Daoy (cell line): ENCODE measurements around the gene FRMPD4. TPM values are rescaled to one million over a fixed set of nuclear protein-coding genes. Genes with fewer than 3 reads are reported as not detected.

Source experiments
- DNase-seq: peaks from one replicate; pipeline ENCODE4 v3.0.0-alpha.2; 2015; ENCODE audit warnings: low read depth
- total RNA-seq: library from RNA; depleted of rRNA; stranded (reverse); fragments of >200 nt; shearing (Covaris generic); gene quantifications from 2 replicates; pipeline ENCODE4 v1.2.3, GENCODE V29; 2014

The FRMPD4 gene
- total RNA-seq, 1 experiment from 2014 or later, result not detected

GRCh38 chrX:12301288-12301687 lies 163.0 kb downstream of the FRMPD4 start:
- DNase-seq, result no peak

GRCh38 chrX:12304261-12304660 lies 166.0 kb downstream of the FRMPD4 start:
- DNase-seq, result no peak

GRCh38 chrX:12307961-12308360 lies 169.7 kb downstream of the FRMPD4 start:
- no peak for DNase-seq

- no peak for DNase-seq
These were observed 170.1 kb downstream of the FRMPD4 start for GRCh38 chrX:12308420-12308819.

- no peak for DNase-seq
These were observed 170.9 kb downstream of the FRMPD4 start for GRCh38 chrX:12309040-12309743.

GRCh38 chrX:12309744-12310076 lies 171.4 kb downstream of the FRMPD4 start:
- DNase-seq, result no peak

- DNase-seq, result no peak
These were observed 176.4 kb downstream of the FRMPD4 start for GRCh38 chrX:12314651-12315050.

- no peak for DNase-seq
These were observed 177.3 kb downstream of the FRMPD4 start for GRCh38 chrX:12315526-12315925.

GRCh38 chrX:12319003-12319519 lies 180.8 kb downstream of the FRMPD4 start:
- DNase-seq, result no peak

- no peak for DNase-seq
These were observed 181.7 kb downstream of the FRMPD4 start for GRCh38 chrX:12319992-12320391.

- DNase-seq, result no peak
These were observed 183.8 kb downstream of the FRMPD4 start for GRCh38 chrX:12322031-12322430.

GRCh38 chrX:12325171-12325570 lies 186.9 kb downstream of the FRMPD4 start:
- no peak for DNase-seq

- no peak for DNase-seq
These were observed 189.6 kb downstream of the FRMPD4 start for GRCh38 chrX:12327836-12328235.

GRCh38 chrX:12329476-12329875 lies 191.2 kb downstream of the FRMPD4 start:
- DNase-seq, result no peak

- no peak for DNase-seq
These were observed 192.6 kb downstream of the FRMPD4 start for GRCh38 chrX:12330841-12331240.

GRCh38 chrX:12332786-12333347 lies 194.6 kb downstream of the FRMPD4 start:
- DNase-seq, result no peak

GRCh38 chrX:12339921-12340320 lies 201.6 kb downstream of the FRMPD4 start:
- no peak for DNase-seq

- DNase-seq, result no peak
These were observed 206.7 kb downstream of the FRMPD4 start for GRCh38 chrX:12344954-12345353.

- no peak for DNase-seq
These were observed 210.9 kb downstream of the FRMPD4 start for GRCh38 chrX:12349201-12349600.

- no peak for DNase-seq
These were observed 214.6 kb downstream of the FRMPD4 start for GRCh38 chrX:12352922-12353321.

- DNase-seq, result no peak
These were observed 222.1 kb downstream of the FRMPD4 start for GRCh38 chrX:12360383-12360782.

GRCh38 chrX:12360986-12361598 lies 222.8 kb downstream of the FRMPD4 start:
- no peak for DNase-seq

- DNase-seq, result no peak
These were observed 224.9 kb downstream of the FRMPD4 start for GRCh38 chrX:12363216-12363615.
